OCI-LY1 (cell line): ENCODE data around the gene SCFD1.

Source experiments
- H2AFZ ChIP-seq: fragments of 200-600 bp; sonication (generic), shearing (Covaris generic); 2 replicates; pipeline ENCODE4 v1.6.0; 2014; ENCODE audit warnings: antibody characterized with exemption, mild to moderate bottlenecking, low read length
- H3F3A ChIP-seq: fragments of 200-600 bp; sonication (generic), shearing (Covaris generic); 2 replicates; pipeline ENCODE4 v1.6.0; 2014; ENCODE audit warnings: mild to moderate bottlenecking, antibody characterized with exemption, low read length, moderate library complexity; ENCODE audit not compliant: insufficient read depth
- H3K27ac ChIP-seq: fragments of 200-600 bp; sonication (generic); 2 replicates; pipeline ENCODE4 v1.5.1; 2014; ENCODE audit warnings: low read length, mixed run types, mild to moderate bottlenecking, low read depth; ENCODE audit not compliant: poor library complexity, severe bottlenecking
- H3K27me3 ChIP-seq: fragments of 200-600 bp; sonication (generic); 2 replicates; pipeline ENCODE4 v1.6.0; 2014; ENCODE audit warnings: antibody characterized with exemption, mild to moderate bottlenecking, low read length, moderate library complexity; ENCODE audit not compliant: insufficient read depth
- H3K36me3 ChIP-seq: fragments of 200-600 bp; sonication (generic); 2 replicates; pipeline ENCODE4 v1.6.1; 2014; ENCODE audit warnings: mild to moderate bottlenecking, antibody characterized with exemption, low read length, moderate library complexity, mixed read lengths; ENCODE audit not compliant: insufficient read depth
- H3K4me1 ChIP-seq: fragments of 200-600 bp; sonication (generic); 2 replicates; pipeline ENCODE4 v1.5.1; 2014; ENCODE audit warnings: mild to moderate bottlenecking, low read length, moderate library complexity; ENCODE audit not compliant: insufficient read depth, severe bottlenecking
- H3K4me2 ChIP-seq: fragments of 200-600 bp; sonication (generic), shearing (Covaris generic); 2 replicates; pipeline ENCODE4 v1.6.1; 2014; ENCODE audit warnings: low read length
- H3K4me3 ChIP-seq: fragments of 200-600 bp; sonication (generic); 2 replicates; pipeline ENCODE4 v1.5.1; 2014; ENCODE audit warnings: low read length, low read depth, mild to moderate bottlenecking, mixed read lengths; ENCODE audit not compliant: poor library complexity, severe bottlenecking
- H3K79me2 ChIP-seq: fragments of 200-600 bp; shearing (Covaris generic); 2 replicates; pipeline ENCODE4 v1.6.1; 2016; ENCODE audit warnings: mixed run types, low read length, mixed read lengths; ENCODE audit not compliant: insufficient read depth
- H3K9ac ChIP-seq: fragments of 200-600 bp; sonication (generic), shearing (Covaris generic); 2 replicates; pipeline ENCODE4 v1.6.1; 2014; ENCODE audit warnings: mild to moderate bottlenecking, low read length, mixed read lengths
- H3K9me2 ChIP-seq: fragments of 200-600 bp; sonication (generic), shearing (Covaris generic); 2 replicates; pipeline ENCODE4 v1.6.1; 2014; ENCODE audit warnings: low read depth, mild to moderate bottlenecking, low read length, mixed read lengths
- H3K9me3 ChIP-seq: fragments of 200-600 bp; shearing (Covaris generic); 2 replicates; pipeline ENCODE4 v1.6.1; 2014; ENCODE audit warnings: low read length, mixed read lengths
- H4K20me1 ChIP-seq: fragments of 200-600 bp; sonication (generic), shearing (Covaris generic); 2 replicates; pipeline ENCODE4 v1.6.0; 2016; ENCODE audit warnings: mild to moderate bottlenecking, low read length; ENCODE audit not compliant: insufficient read depth
- EZH2 ChIP-seq: fragments of 200-600 bp; sonication (generic), shearing (Covaris generic); IDR thresholded peaks from 2 replicates; pipeline ENCODE4 v1.8.0; 2017; ENCODE audit warnings: borderline replicate concordance, mixed run types, mild to moderate bottlenecking, antibody characterized with exemption, low read length, moderate library complexity, mixed read lengths
- TF ChIP-seq, protein P1 (sequence below): fragments of 200-600 bp; sonication (generic), shearing (Covaris generic); IDR thresholded peaks from 2 replicates; pipeline ENCODE4 v1.5.1; 2017; ENCODE audit warnings: mild to moderate bottlenecking, antibody characterized with exemption, low read length, moderate library complexity, mixed read lengths

SCFD1 gene

GRCh38 chr14:30706704-30707103 is 84.6 kb downstream of the SCFD1 start:
- H3K79me2 ChIP-seq, result no peaks in the 10 kb centered on the region
- H3K27ac ChIP-seq, result no peak overlapping the region
- no peak overlapping the region for H3K9ac ChIP-seq
- H4K20me1 ChIP-seq, result no peaks in the 10 kb centered on the region
- H3F3A ChIP-seq, result peaks cover 3% of the 10 kb centered on the region; the same call in 1 of the 2 replicates
- peaks cover 56% of the 10 kb centered on the region for H3K36me3 ChIP-seq
- H3K9me2 ChIP-seq, result no peaks in the 10 kb centered on the region
- H3K4me1 ChIP-seq, result no peaks in the 10 kb centered on the region
- H3K27me3 ChIP-seq, result no peaks in the 10 kb centered on the region
- no peak overlapping the region for H3K4me2 ChIP-seq
- no peak overlapping the region for H2AFZ ChIP-seq
- H3K9me3 ChIP-seq, result no peaks in the 10 kb centered on the region
- TF ChIP-seq, protein P1, sequence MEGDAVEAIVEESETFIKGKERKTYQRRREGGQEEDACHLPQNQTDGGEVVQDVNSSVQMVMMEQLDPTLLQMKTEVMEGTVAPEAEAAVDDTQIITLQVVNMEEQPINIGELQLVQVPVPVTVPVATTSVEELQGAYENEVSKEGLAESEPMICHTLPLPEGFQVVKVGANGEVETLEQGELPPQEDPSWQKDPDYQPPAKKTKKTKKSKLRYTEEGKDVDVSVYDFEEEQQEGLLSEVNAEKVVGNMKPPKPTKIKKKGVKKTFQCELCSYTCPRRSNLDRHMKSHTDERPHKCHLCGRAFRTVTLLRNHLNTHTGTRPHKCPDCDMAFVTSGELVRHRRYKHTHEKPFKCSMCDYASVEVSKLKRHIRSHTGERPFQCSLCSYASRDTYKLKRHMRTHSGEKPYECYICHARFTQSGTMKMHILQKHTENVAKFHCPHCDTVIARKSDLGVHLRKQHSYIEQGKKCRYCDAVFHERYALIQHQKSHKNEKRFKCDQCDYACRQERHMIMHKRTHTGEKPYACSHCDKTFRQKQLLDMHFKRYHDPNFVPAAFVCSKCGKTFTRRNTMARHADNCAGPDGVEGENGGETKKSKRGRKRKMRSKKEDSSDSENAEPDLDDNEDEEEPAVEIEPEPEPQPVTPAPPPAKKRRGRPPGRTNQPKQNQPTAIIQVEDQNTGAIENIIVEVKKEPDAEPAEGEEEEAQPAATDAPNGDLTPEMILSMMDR, result no peak
- TF ChIP-seq EZH2, result no peak
- H3K4me3 ChIP-seq, result no peak overlapping the region

DNA sequence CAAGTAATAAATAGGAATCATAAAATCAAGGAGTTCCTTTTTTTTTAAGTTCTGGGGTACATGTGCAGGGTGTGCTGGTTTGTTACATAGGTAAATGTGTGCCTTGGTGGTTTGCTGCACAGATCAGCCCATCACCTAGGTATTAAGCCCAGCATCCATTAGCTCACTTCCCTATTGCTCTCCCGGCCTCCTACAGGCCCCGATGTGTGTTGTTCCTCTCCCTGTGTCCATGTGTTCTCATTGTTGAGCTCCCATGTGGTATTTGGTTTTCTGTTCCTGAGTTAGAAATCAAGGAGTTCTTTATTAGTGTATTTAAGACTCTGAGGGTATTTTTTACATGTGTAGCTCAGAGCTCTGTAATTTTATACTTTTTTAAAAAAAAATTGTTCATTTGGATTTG is 86.0 kb downstream of the SCFD1 start:
- no peak for TF ChIP-seq EZH2
- TF ChIP-seq, protein P1, result no peak
- H3K79me2 ChIP-seq, result no peaks in the 10 kb centered on the region
- H3K27me3 ChIP-seq, result no peaks in the 10 kb centered on the region
- H3K4me2 ChIP-seq, result no peak overlapping the region
- no peaks in the 10 kb centered on the region for H3K4me1 ChIP-seq
- H3K4me3 ChIP-seq, result no peak overlapping the region
- H3F3A ChIP-seq, result peaks cover 3% of the 10 kb centered on the region; the same call in 1 of the 2 replicates
- no peaks in the 10 kb centered on the region for H4K20me1 ChIP-seq
- H2AFZ ChIP-seq, result no peak overlapping the region
- H3K9me3 ChIP-seq, result no peaks in the 10 kb centered on the region
- H3K27ac ChIP-seq, result no peak overlapping the region
- no peak overlapping the region for H3K9ac ChIP-seq
- H3K36me3 ChIP-seq, result peaks cover 42% of the 10 kb centered on the region
- no peaks in the 10 kb centered on the region for H3K9me2 ChIP-seq

DNA sequence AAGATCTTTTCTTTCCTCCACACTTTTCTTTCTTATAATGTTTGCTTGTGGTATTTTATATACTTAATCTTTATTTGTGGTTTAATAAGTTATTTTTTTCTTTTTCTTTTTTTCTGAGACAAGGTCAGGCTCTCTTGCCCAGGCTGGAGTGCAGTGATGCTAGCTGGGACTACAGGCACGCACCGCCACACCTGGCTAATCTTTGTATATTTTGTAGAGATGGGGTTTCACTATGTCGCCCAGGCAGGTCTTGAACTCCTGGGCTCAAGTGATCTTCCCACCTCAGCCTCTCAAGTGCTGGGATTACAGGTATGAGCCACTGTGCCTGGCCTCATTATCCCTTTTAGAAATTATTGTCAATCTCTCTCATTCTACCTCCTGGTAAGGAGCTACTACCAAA is 87.1 kb downstream of the SCFD1 start:
- Histone ChIP-seq H3K9me3 (no peaks in the 10 kb centered on the region), H3K27ac (no peak overlapping the region), H3K9me2 (no peaks in the 10 kb centered on the region), H3F3A (peaks cover 3% of the 10 kb centered on the region; the same call in 1 of the 2 replicates), H3K4me1 (no peaks in the 10 kb centered on the region), H3K4me2 (no peak overlapping the region), H4K20me1 (no peaks in the 10 kb centered on the region), H3K27me3 (no peaks in the 10 kb centered on the region), H3K9ac (no peak overlapping the region), H3K79me2 (no peaks in the 10 kb centered on the region), H3K36me3 (peaks cover 41% of the 10 kb centered on the region), H3K4me3 (no peak overlapping the region), H2AFZ (no peak overlapping the region)
- TF ChIP-seq, protein P1, result no peak
- TF ChIP-seq EZH2, result no peak
